Parathyroid adenoma (tissue), 2 donors: ENCODE results near the gene RAB29.
"Not testable (repeated sequence)": the region's sequence is repeated elsewhere in the genome, so short reads cannot be mapped to it uniquely, and the experiment has no call there.

Experiments
- H2AFZ ChIP-seq: fragments of 300-600 bp; sonication (generic); one replicate; pipeline ENCODE4 v1.7.0; 2017; ENCODE audit warnings: antibody characterized with exemption, mild to moderate bottlenecking
- H3K27ac ChIP-seq: fragments of 300-600 bp; sonication (generic); one replicate; pipeline ENCODE4 v1.7.0; 2017
- H3K27me3 ChIP-seq: fragments of 300-600 bp; sonication (generic); one replicate; pipeline ENCODE4 v1.7.0; 2017; ENCODE audit warnings: low read length; ENCODE audit not compliant: control insufficient read depth, insufficient read depth
- H3K36me3 ChIP-seq: fragments of 300-600 bp; sonication (generic); one replicate; pipeline ENCODE4 v1.7.0; 2017; ENCODE audit warnings: low read length; ENCODE audit not compliant: control insufficient read depth, insufficient read depth
- H3K4me1 ChIP-seq: fragments of 300-600 bp; sonication (generic); one replicate; pipeline ENCODE4 v1.7.0; 2017; ENCODE audit warnings: control low read depth
- H3K4me2 ChIP-seq: fragments of 300-600 bp; sonication (generic); one replicate; pipeline ENCODE4 v1.7.0; 2017; ENCODE audit warnings: low read length
- H3K4me3 ChIP-seq: fragments of 300-600 bp; sonication (generic); one replicate; pipeline ENCODE4 v1.7.0; 2017; ENCODE audit warnings: low read depth, low read length
- H3K79me2 ChIP-seq: fragments of 300-600 bp; sonication (generic); one replicate; pipeline ENCODE4 v1.7.0; 2017; ENCODE audit warnings: control low read depth
- H3K9ac ChIP-seq: fragments of 300-600 bp; sonication (generic); one replicate; pipeline ENCODE4 v1.7.0; 2017; ENCODE audit warnings: mild to moderate bottlenecking
- H3K9me3 ChIP-seq: fragments of 300-600 bp; sonication (generic); one replicate; pipeline ENCODE4 v1.7.0; 2017; ENCODE audit warnings: low read length; ENCODE audit not compliant: control insufficient read depth
- TF ChIP-seq, protein P1 (sequence below): fragments of 300-600 bp; sonication (generic); IDR thresholded peaks from one replicate; pipeline ENCODE4 v1.7.0; 2017; ENCODE audit warnings: antibody characterized with exemption, mild to moderate bottlenecking
- donor health status: primary hyperparathyroidism.

The RAB29 gene

DNA sequence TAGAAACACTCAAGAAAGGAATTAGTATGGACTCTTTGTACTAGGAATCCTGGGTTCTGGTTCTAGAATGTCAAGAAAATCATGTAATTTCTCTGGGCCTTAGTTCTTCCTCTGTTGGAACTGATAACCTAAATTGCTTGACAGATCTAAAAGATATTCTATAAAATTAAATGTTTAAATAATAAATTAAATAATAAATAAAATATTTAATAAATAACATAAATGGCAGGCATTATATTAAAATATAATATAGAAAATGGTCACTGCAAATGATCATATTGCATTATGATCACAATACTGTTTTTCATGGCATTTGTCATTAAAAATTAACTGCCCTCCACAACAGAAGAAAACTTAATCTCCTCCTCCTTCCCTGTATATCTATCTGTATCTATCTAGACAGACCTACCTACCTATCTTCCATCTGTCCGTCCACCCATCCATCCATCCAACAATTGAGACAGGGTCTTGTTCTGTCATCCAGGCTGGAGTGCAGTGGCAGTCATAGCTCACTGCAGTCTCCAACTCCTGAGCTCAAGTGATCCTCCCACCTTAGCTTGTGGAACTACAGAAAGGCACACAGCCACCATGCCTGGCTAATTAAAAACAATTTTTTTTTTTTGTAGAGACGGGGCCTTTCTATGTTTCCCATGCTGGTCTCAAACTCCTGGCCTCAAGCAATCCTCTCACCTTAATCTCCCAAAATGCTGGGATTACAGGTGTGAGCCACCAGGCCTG is 41.7 kb downstream of the RAB29 start:
- Histone ChIP-seq H3K4me3 (no peak overlapping the region), H3K27me3 (no peaks in the 10 kb centered on the region), H3K4me2 (no peak overlapping the region), H3K9me3 (no peaks in the 10 kb centered on the region), H3K27ac (no peak overlapping the region), H3K9ac (no peak overlapping the region), H3K79me2 (peaks cover 19% of the 10 kb centered on the region), H3K4me1 (no peaks in the 10 kb centered on the region), H2AFZ (no peak overlapping the region), H3K36me3 (no peaks in the 10 kb centered on the region)
- TF ChIP-seq, protein P1, sequence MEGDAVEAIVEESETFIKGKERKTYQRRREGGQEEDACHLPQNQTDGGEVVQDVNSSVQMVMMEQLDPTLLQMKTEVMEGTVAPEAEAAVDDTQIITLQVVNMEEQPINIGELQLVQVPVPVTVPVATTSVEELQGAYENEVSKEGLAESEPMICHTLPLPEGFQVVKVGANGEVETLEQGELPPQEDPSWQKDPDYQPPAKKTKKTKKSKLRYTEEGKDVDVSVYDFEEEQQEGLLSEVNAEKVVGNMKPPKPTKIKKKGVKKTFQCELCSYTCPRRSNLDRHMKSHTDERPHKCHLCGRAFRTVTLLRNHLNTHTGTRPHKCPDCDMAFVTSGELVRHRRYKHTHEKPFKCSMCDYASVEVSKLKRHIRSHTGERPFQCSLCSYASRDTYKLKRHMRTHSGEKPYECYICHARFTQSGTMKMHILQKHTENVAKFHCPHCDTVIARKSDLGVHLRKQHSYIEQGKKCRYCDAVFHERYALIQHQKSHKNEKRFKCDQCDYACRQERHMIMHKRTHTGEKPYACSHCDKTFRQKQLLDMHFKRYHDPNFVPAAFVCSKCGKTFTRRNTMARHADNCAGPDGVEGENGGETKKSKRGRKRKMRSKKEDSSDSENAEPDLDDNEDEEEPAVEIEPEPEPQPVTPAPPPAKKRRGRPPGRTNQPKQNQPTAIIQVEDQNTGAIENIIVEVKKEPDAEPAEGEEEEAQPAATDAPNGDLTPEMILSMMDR = no peak

DNA sequence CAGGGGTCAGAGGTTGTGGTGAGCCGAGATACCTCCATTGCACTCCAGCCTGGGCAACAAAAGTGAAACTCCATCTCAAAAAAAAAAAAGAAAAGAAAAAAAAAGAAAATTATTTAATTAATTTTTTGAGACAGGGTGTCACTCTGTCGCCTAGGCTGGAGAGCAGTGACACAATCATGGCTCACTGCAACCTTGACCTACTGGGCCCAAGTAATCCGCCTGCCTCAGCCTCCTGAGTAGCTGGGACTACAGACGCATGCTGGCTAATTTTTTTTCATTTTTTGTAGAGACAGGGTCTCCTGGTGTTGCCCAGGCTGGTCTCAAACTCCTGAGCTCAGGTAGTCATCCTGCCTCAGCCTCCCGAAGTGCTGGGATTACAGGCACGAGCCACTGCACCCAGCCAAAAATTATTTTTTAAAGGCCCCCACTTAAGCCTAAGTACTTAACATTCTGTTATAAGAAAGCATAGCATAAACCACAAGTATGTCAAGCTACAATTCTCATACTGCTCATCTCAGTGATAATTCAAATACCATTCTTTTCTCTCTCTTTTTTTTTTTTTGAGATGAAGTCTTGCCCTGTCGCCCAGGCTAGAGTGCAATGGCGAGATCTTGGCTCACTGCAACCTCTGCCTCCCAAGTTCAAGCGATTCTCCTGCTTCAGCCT is 45.2 kb downstream of the RAB29 start:
- no peaks in the 10 kb centered on the region for H3K36me3 ChIP-seq
- no peak overlapping the region for H3K4me2 ChIP-seq
- no peaks in the 10 kb centered on the region for H3K9me3 ChIP-seq
- H3K9ac ChIP-seq = no peak overlapping the region
- no peaks in the 10 kb centered on the region for H3K27me3 ChIP-seq
- no peak overlapping the region for H3K4me3 ChIP-seq
- no peak overlapping the region for H2AFZ ChIP-seq
- no peak overlapping the region for H3K27ac ChIP-seq
- H3K79me2 ChIP-seq = peaks cover 20% of the 10 kb centered on the region
- TF ChIP-seq, protein P1 = no peak
- H3K4me1 ChIP-seq = no peaks in the 10 kb centered on the region

DNA sequence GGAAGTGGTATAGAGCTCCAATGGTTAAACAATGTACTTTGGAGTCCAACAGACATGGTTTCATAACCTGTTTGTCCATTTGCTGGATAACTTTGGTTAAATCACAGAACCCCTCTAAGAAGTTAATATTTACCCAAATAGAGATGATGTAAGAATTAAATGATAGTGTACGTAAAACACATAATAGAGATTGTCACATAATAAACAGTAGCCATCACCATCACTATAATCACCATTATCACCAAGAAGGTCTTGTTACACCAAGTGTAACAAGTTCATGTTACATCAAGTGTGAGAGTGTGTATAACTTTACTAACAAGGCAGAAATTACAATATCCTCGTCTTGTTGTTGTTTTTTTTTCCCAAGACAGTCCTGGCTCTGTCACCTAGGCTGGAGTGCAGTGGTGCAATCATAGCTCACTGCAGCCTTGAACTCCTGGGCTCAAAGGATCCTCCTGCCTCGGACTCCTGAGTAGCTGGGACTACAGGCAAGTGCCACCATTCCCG is 48.6 kb downstream of the RAB29 start:
- no peaks in the 10 kb centered on the region for H3K4me1 ChIP-seq

GRCh38 chr1:205725514-205725913 is 49.8 kb downstream of the RAB29 start:
- no peak overlapping the region for H3K4me3 ChIP-seq
- peaks cover 10% of the 10 kb centered on the region for H3K79me2 ChIP-seq
- no peaks in the 10 kb centered on the region for H3K9me3 ChIP-seq
- no peaks in the 10 kb centered on the region for H3K36me3 ChIP-seq
- no peak overlapping the region for H2AFZ ChIP-seq
- no peak overlapping the region for H3K27ac ChIP-seq
- no peaks in the 10 kb centered on the region for H3K27me3 ChIP-seq
- H3K4me2 ChIP-seq = no peak overlapping the region
- TF ChIP-seq, protein P1 = no peak
- H3K9ac ChIP-seq = no peak overlapping the region
- no peaks in the 10 kb centered on the region for H3K4me1 ChIP-seq

More for the DNA sequence above, 48.6 kb downstream of the RAB29 start:
- no peak overlapping the region for H3K9ac ChIP-seq
- no peaks in the 10 kb centered on the region for H3K36me3 ChIP-seq
- TF ChIP-seq, protein P1 = no peak
- H3K9me3 ChIP-seq = no peaks in the 10 kb centered on the region
- no peak overlapping the region for H3K4me2 ChIP-seq
- H3K4me3 ChIP-seq = no peak overlapping the region
- no peaks in the 10 kb centered on the region for H3K27me3 ChIP-seq
- H2AFZ ChIP-seq = no peak overlapping the region
- peaks cover 14% of the 10 kb centered on the region for H3K79me2 ChIP-seq
- H3K27ac ChIP-seq = no peak overlapping the region

DNA sequence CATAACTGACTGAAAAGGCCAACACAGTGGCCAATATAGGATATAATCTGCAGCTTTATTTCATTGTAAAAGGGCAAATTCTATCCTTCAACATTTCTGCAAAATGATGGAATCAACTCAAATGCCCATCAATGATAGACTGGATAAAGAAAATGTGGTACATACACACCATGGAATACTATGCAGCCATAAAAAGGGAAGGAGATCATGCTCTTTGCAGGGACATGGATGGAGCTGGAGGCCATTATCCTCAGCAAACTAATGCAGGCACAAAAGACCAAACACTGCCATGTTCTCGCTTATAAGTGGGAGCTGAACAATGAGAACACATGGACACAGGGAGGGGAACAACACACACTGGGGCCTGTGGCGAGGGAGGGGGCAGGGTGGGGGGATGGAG is 54.5 kb downstream of the RAB29 start:
- not testable (repeated sequence) for H3K27me3 ChIP-seq, H3K4me2 ChIP-seq, H3K36me3 ChIP-seq, H2AFZ ChIP-seq, H3K9me3 ChIP-seq, H3K9ac ChIP-seq, H3K79me2 ChIP-seq, H3K4me1 ChIP-seq, H3K27ac ChIP-seq, H3K4me3 ChIP-seq
